Hepatocyte (in vitro differentiated cells): ENCODE results near the gene SDF2. TPM values are rescaled to one million over a fixed set of nuclear protein-coding genes. Genes with fewer than 3 reads are reported as not detected.

Source experiments
- DNase-seq: peaks from one replicate; pipeline ENCODE4 v3.0.0-alpha.2; 2016; ENCODE audit warnings: low spot score
- H2AFZ ChIP-seq: fragments of 200-600 bp; sonication (generic); 2 replicates; pipeline ENCODE4 v1.6.0; 2016; ENCODE audit warnings: antibody characterized with exemption, mild to moderate bottlenecking
- H3K27ac ChIP-seq: fragments of 200-600 bp; sonication (generic); 2 replicates; pipeline ENCODE4 v1.5.1; 2016; ENCODE audit warnings: mild to moderate bottlenecking
- H3K27me3 ChIP-seq: fragments of 200-600 bp; sonication (generic); 2 replicates; pipeline ENCODE4 v1.6.1; 2016
- H3K36me3 ChIP-seq: fragments of 200-600 bp; sonication (generic); replicated peaks from 2 replicates; pipeline ENCODE4 v1.5.1; 2016; ENCODE audit warnings: low read depth; ENCODE audit not compliant: insufficient read depth
- H3K4me1 ChIP-seq: fragments of 200-600 bp; sonication (generic); 2 replicates; pipeline ENCODE4 v1.5.1; 2016; ENCODE audit warnings: mild to moderate bottlenecking, moderate library complexity; ENCODE audit not compliant: insufficient read depth
- H3K4me2 ChIP-seq: fragments of 200-600 bp; sonication (generic); 2 replicates; pipeline ENCODE4 v1.6.0; 2016
- H3K4me3 ChIP-seq: fragments of 200-600 bp; sonication (generic); 2 replicates; pipeline ENCODE4 v1.5.1; 2016; ENCODE audit warnings: mild to moderate bottlenecking
- H3K79me2 ChIP-seq: fragments of 200-600 bp; sonication (generic); 2 replicates; pipeline ENCODE4 v1.6.0; 2017; ENCODE audit warnings: mild to moderate bottlenecking
- H3K9me2 ChIP-seq: fragments of 200-600 bp; sonication (generic); replicated peaks from 2 replicates; pipeline ENCODE4 v1.6.0; 2017; ENCODE audit warnings: mild to moderate bottlenecking; ENCODE audit not compliant: insufficient read depth
- H3K9me3 ChIP-seq: fragments of 200-600 bp; sonication (generic); 2 replicates; pipeline ENCODE4 v1.5.1; 2016; ENCODE audit warnings: low read depth, mild to moderate bottlenecking
- H4K20me1 ChIP-seq: fragments of 200-600 bp; sonication (generic); 2 replicates; pipeline ENCODE4 v1.6.0; 2016; ENCODE audit warnings: mild to moderate bottlenecking; ENCODE audit not compliant: insufficient read depth, poor library complexity, severe bottlenecking
- CTCF ChIP-seq: fragments of 200-600 bp; sonication (generic); IDR thresholded peaks from 2 replicates; pipeline ENCODE4 v1.5.1; 2016; ENCODE audit warnings: antibody characterized with exemption, mild to moderate bottlenecking; ENCODE audit not compliant: poor library complexity
- EZH2 ChIP-seq: fragments of 200-600 bp; sonication (generic); IDR thresholded peaks from 2 replicates; pipeline ENCODE4 v1.6.1; 2016; ENCODE audit warnings: antibody characterized with exemption, mild to moderate bottlenecking, borderline replicate concordance
- EZH2phosphoT487 ChIP-seq: fragments of 200-600 bp; sonication (generic); IDR thresholded peaks from one replicate; pipeline ENCODE4 v1.6.1; 2018; ENCODE audit warnings: antibody characterized with exemption, mild to moderate bottlenecking, low read depth, moderate library complexity; ENCODE audit not compliant: unreplicated experiment, severe bottlenecking
- WGBS: methylation state at CpG from one replicate; pipeline ENCODE4 v1.1.6; 2016; ENCODE audit warnings: low lambda C conversion rate; ENCODE audit errors: missing lambda C conversion rate; 5-methylcytosine and 5-hydroxymethylcytosine counted together
- polyA plus RNA-seq: library from polyadenylated mRNA; unstranded; fragments of >200 nt; fragmentation: Nextera tagmentation; extraction: Ambion mirVana; gene quantifications from 2 replicates; pipeline ENCODE4 v1.2.1, GENCODE V29; 2016
- total RNA-seq: library from RNA; depleted of rRNA; stranded (reverse); fragments of >200 nt; gene quantifications from 2 replicates; pipeline ENCODE4 v1.2.3, GENCODE V29; 2014

SDF2 gene
- total and polyA plus RNA-seq, 2 experiments from 2014 or later, result 78.6 to 148 TPM

- no peaks in the 10 kb centered on the region for H3K27me3 ChIP-seq
- H3K4me1 ChIP-seq, result peaks cover 7% of the 10 kb centered on the region
- no peak overlapping the region for H3K27ac ChIP-seq
- no peaks in the 10 kb centered on the region for H3K36me3 ChIP-seq
- H3K9me2 ChIP-seq, result no peaks in the 10 kb centered on the region
- DNase-seq, result no peak
- TF ChIP-seq EZH2 (no peak), EZH2phosphoT487 (no peak), CTCF (no peak)
- WGBS, result 95% methylated on average over 14 of the region's 14 CpGs
- H4K20me1 ChIP-seq, result no peaks in the 10 kb centered on the region
- H3K4me2 ChIP-seq, result no peak overlapping the region
- no peaks in the 10 kb centered on the region for H3K9me3 ChIP-seq
- H2AFZ ChIP-seq, result no peak overlapping the region
- H3K4me3 ChIP-seq, result no peak overlapping the region
- H3K79me2 ChIP-seq, result peaks cover 3% of the 10 kb centered on the region
These were observed 42.6 kb upstream of the SDF2 start for GRCh38 chr17:28704219-28704858.

DNA sequence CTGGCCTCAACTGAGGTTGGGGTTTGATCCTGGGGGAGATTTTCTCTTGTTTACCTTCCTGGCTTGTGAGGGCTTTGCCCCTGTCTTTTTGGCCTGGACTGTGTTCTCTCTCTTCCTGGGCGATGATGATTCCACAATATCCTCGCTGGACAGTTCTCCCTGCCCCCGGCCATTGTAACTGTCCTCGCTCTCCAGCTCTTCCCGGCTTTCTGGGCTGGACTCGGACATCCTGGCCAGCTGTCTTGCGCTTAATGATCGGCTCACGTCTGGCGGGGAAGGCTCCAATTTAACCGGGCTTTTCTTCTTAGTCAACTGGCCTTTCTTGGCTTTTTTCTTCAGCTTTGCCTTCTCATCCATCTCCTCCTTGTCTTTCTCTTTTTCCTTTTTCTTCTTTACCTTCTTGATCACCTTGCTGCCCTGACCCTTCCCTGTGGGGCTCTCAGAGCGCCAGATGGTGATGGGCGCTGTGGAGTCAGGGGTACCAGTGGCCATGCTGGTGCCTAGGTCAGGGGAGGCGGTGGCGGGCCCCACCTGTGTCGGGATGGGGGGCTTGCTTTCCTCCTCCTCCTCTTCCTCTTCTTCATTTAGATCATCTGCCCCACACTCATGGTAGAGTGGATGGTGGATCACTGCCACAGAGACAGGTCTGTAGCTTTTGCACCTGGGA, 42.0 kb upstream of the SDF2 start:
- Histone ChIP-seq H3K27me3 (no peaks in the 10 kb centered on the region), H3K4me1 (peaks cover 13% of the 10 kb centered on the region), H2AFZ (no peak overlapping the region), H3K4me2 (no peak overlapping the region), H3K9me2 (no peaks in the 10 kb centered on the region), H3K9me3 (no peaks in the 10 kb centered on the region), H3K36me3 (no peaks in the 10 kb centered on the region), H3K79me2 (no peaks in the 10 kb centered on the region), H3K4me3 (no peak overlapping the region), H3K27ac (no peak overlapping the region), H4K20me1 (no peaks in the 10 kb centered on the region)
- DNase-seq, result no peak
- TF ChIP-seq CTCF, result no peak
- no peak for TF ChIP-seq EZH2phosphoT487
- TF ChIP-seq EZH2, result no peak
- 94% methylated on average over 16 of the region's 16 CpGs for WGBS

- Histone ChIP-seq H3K4me2 (no peak overlapping the region), H3K9me3 (no peaks in the 10 kb centered on the region), H2AFZ (no peak overlapping the region), H3K4me1 (peaks cover 19% of the 10 kb centered on the region), H3K36me3 (no peaks in the 10 kb centered on the region), H3K27me3 (no peaks in the 10 kb centered on the region), H3K79me2 (no peaks in the 10 kb centered on the region), H3K9me2 (no peaks in the 10 kb centered on the region), H3K27ac (no peak overlapping the region), H4K20me1 (no peaks in the 10 kb centered on the region), H3K4me3 (no peak overlapping the region)
- DNase-seq, result no peak
- TF ChIP-seq CTCF, result no peak
- no peak for TF ChIP-seq EZH2
- TF ChIP-seq EZH2phosphoT487, result no peak
- WGBS, result 80% methylated on average over 3 of the region's 3 CpGs
These were observed 41.0 kb upstream of the SDF2 start for GRCh38 chr17:28702752-28703150.
